Heart left ventricle (tissue), 16 donors: ENCODE data around the gene ATF1. TPM values are rescaled to one million over a fixed set of nuclear protein-coding genes. Genes with fewer than 3 reads are reported as not detected.

Experiments
- ATAC-seq, 4 donors: fragments of 200-7000 bp; cut with Tn5 transposase; one replicate each; pipeline ENCODE4 v1.9.1; 2020 to 2022; ENCODE audit warnings: moderate library complexity in 4 of 4, mild to moderate bottlenecking in 3 of 4, moderate number of reproducible peaks in 1 of 4
- DNase-seq, 5 donors: peaks; one replicate each; pipeline ENCODE4 v3.0.0-alpha.2; 2020
- H3K27ac ChIP-seq, 12 donors: fragments of 200-600 bp; sonication (generic) in 4 of 12; one replicate each; pipeline versions ENCODE4 v1.5.0 to v1.8.0; 2016 to 2022; ENCODE audit warnings: mild to moderate bottlenecking in 2 of 12
- H3K27me3 ChIP-seq, 9 donors: fragments of 200-600 bp; sonication (generic) in 2 of 9; one replicate each; pipeline versions ENCODE4 v1.5.1 to v1.8.0; 2016 to 2022; ENCODE audit warnings: mild to moderate bottlenecking in 3 of 9
- H3K36me3 ChIP-seq, 9 donors: fragments of 200-600 bp; sonication (generic) in 2 of 9; one replicate each; pipeline versions ENCODE4 v1.5.0 to v1.8.0; 2018 to 2022; ENCODE audit warnings: mild to moderate bottlenecking in 2 of 9
- H3K4me1 ChIP-seq, 12 donors: fragments of 200-600 bp; sonication (generic) in 4 of 12; one replicate each; pipeline versions ENCODE4 v1.5.0 to v1.8.0; 2016 to 2022; ENCODE audit warnings: mild to moderate bottlenecking in 3 of 12
- H3K4me3 ChIP-seq, 12 donors: fragments of 200-600 bp; sonication (generic) in 4 of 12; one replicate each; pipeline versions ENCODE4 v1.5.0 to v1.8.0; 2017 to 2022; ENCODE audit warnings: mild to moderate bottlenecking in 9 of 12, moderate library complexity in 4 of 12
- H3K9me3 ChIP-seq, 12 donors: fragments of 200-600 bp; sonication (generic) in 4 of 12; one replicate each; pipeline versions ENCODE4 v1.5.0 to v1.8.0; 2016 to 2022; ENCODE audit warnings: mild to moderate bottlenecking in 1 of 12
- CTCF ChIP-seq, 12 donors: fragments of 200-600 bp; sonication (generic) in 4 of 12; IDR thresholded peaks; one replicate each; pipeline versions ENCODE4 v1.5.0 to v1.8.0; 2018 to 2022; ENCODE audit warnings: antibody characterized with exemption in 12 of 12, mild to moderate bottlenecking in 5 of 12
- POLR2A ChIP-seq, 2 donors: fragments of 450-650 bp; IDR thresholded peaks; one replicate each; pipeline ENCODE4 v1.6.1; 2017; ENCODE audit warnings: antibody characterized with exemption in 2 of 2, mild to moderate bottlenecking in 2 of 2, moderate library complexity in 2 of 2
- WGBS, 4 donors: extraction: QIAGEN DNeasy Blood & Tissue Kit in 2 of 4; methylation state at CpG; one replicate each; pipeline versions ENCODE4 v1.1.5 to v1.1.7; 2013 to 2018; 5-methylcytosine and 5-hydroxymethylcytosine counted together
- intact Hi-C, 10 donors: fragments of 100-400 bp; cut with DNase I; formaldehyde crosslinking; loops; one replicate each; pipeline versions ENCODE4 v1.11.1 to v1.14.2; 2022
- polyA plus RNA-seq, 2 donors: library from polyadenylated mRNA; stranded (reverse); fragments of 200-250 nt; gene quantifications; one replicate each; pipeline ENCODE4 v1.2.3, GENCODE V29; 2013
- total RNA-seq, 9 donors: library from RNA; depleted of rRNA in 2 of 9; stranded (reverse); fragments of >200 nt in 2 of 9; fragmentation: NEBNext Ultra II Directional in 3 of 9; extraction: Animal tissue kit (Norgen Biotek cat#: 25700) in 3 of 9; gene quantifications; one replicate each; pipeline versions ENCODE4 v1.1.0 to v1.2.4, GENCODE V29; 2016 to 2023
- donor health status: ischemic (EF 13 %, LVEDD 7.1; RV severe dilation, severe dysfunction).
- donor health status: healthy with polysubstance abuse.
- donor health status: DM: no; HTN: yes; CAD: no.
- donor health status: DM: no; HTN: no; CAD: no.
- donor health status: ischemic (EF 25% LVEDD 6.9; RV normal size, moderate dysfunction).
- donor health status: ischemic (EF 25% LVEDD 5.7; RV mildly dilated, moderate dysfunction).
- donor health status: healthy.
- donor health status: DM: yes; HTN: yes; CAD: no.
- donor health status: ischemic (EF 35%, LVEDD 5.7; RV mildly dilated, moderate dysfunction).
- donor health status: nonischemic (EF 11% LVEDD 7.7; RV severe dilation, severe dysfunction).
- donor health status: DM: yes; HTN: yes; CAD: no.
- donor health status: PGD.
- donor health status: ischemic (EF 29% LVEDD 5.4; RV normal size, mild dysfunction).
- donor health status: nonischemic (EF 23%, LVEDD 6.1; RV moderate dilation, normal function).

ATF1 gene
- total and polyA plus RNA-seq, 11 donors, result 3.5 to 27.4 (median 18.0) TPM

GRCh38 chr12:50750366-50750765 lies 13.5 kb upstream of the ATF1 start:
- Histone ChIP-seq H3K4me1 (peaks cover 0 to 16% (median 3%) of the 10 kb centered on the region in 12 donors), H3K4me3 (no peak overlapping the region), H3K9me3 (no peaks in the 10 kb centered on the region), H3K27me3 (no peaks in the 10 kb centered on the region), H3K36me3 (peaks cover 0 to 49% (median 34%) of the 10 kb centered on the region in 9 donors), H3K27ac (no peak overlapping the region)
- no peak for ATAC-seq
- TF ChIP-seq POLR2A (IDR thresholded peaks at IDR 0.05) (no peak), CTCF (IDR thresholded peaks at IDR 0.05) (no peak)
- 94 to 100% (median 96%) methylated on average over 4 of the region's 4 CpGs for WGBS, 4 donors
- intact Hi-C loops, result no loop called here
- DNase-seq, result no peak

DNA sequence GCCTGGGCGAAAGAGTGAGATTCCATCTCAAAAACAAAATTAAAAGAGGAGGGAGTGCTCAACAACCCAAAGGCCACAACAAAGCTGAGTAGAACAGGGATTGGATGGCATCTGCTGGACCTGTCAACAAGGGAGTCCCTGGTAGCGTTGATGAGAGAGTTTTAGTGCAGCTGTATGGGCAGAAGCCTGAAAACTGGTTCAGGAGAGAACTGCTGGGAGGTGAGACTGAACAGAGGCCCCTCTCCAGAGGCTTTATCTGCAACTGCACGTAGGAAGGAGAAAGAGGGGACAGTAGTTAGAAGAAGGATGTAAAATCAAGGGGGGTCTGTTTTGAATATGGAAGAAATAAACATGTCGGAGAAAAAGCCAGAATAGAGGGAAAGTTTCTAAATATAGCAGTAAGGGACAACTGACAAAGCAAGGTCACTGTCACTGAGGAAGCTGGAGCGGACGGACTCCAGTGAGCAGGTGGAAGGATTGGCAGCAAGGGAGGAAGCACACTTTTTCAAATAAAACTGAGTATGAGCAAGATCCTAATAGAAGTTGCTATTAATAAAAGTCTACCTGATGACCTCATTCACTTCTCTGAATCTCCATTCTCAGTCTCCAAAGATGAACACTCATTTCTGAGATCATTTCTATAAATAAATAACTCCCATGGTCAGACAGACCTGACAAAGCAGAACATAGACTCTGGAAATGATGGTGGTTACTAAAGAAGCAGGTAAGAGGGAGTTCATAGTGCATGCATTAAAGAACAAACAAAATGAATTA lies 11.8 kb upstream of the ATF1 start:
- peak overlapping the region; percentile 40 to 88 (median 79) for H3K27ac ChIP-seq
- no peaks in the 10 kb centered on the region for H3K9me3 ChIP-seq
- H3K36me3 ChIP-seq, result peaks cover 0 to 31% (median 16%) of the 10 kb centered on the region in 9 donors
- DNase-seq, result no peak
- intact Hi-C loops, result no loop called here
- H3K4me1 ChIP-seq, result peaks cover 0 to 16% (median 3%) of the 10 kb centered on the region in 12 donors
- H3K27me3 ChIP-seq, result no peaks in the 10 kb centered on the region
- TF ChIP-seq POLR2A (IDR thresholded peaks at IDR 0.05) (no peak), CTCF (IDR thresholded peaks at IDR 0.05) (no peak)
- WGBS, 4 donors, result 41 to 61% (median 48%) methylated on average over 6 of the region's 6 CpGs
- peak; percentile 57 to 89 (median 78) for ATAC-seq
- H3K4me3 ChIP-seq, result no peak overlapping the region

DNA sequence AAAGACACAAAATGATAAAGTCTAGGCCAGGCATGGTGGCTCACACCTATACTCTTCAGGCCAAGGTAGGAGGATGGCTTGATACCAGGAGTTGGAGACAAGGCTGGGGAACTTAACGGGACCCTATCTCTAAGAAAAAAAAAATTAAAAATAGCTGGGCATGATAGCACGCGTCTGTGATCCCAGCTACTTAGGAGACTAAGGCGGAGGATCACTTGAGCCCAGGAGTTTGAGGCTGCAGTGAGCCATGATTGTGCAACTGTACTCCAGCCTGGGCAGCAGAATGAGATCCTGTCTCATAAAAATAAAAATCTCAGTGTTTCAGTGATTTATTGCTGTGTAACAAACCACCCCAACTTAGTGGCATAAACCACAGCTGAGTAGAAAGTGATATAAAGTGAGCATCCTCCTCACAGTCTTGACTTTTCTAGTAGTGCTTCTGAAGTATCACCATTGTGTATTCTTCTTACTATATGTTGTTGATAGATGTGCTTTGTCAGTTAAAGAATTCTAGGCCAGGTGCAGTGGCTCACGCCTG lies 10.6 kb upstream of the ATF1 start:
- WGBS, 4 donors, result 65 to 73% (median 70%) methylated on average over 5 of the region's 5 CpGs
- peak overlapping the region in 9 of 12 donors; percentile 58 to 88 (median 81) for H3K27ac ChIP-seq
- no peak overlapping the region for H3K4me3 ChIP-seq
- no peaks in the 10 kb centered on the region for H3K9me3 ChIP-seq
- intact Hi-C loops, result no loop called here
- DNase-seq (no peak), ATAC-seq (peak in 2 of 4 donors; percentile 12 to 13)
- TF ChIP-seq POLR2A (IDR thresholded peaks at IDR 0.05) (no peak), CTCF (IDR thresholded peaks at IDR 0.05) (no peak)
- H3K36me3 ChIP-seq, result peaks cover 0 to 20% (median 6%) of the 10 kb centered on the region in 9 donors
- peaks cover 0 to 16% (median 3%) of the 10 kb centered on the region in 12 donors for H3K4me1 ChIP-seq
- H3K27me3 ChIP-seq, result no peaks in the 10 kb centered on the region
